Psoas muscle (tissue), 8 donors: ENCODE results near the gene FTSJ3. TPM values are rescaled to one million over a fixed set of nuclear protein-coding genes. Genes with fewer than 3 reads are reported as not detected.

Experiments used
- ATAC-seq, 4 donors: fragments of 200-7000 bp; cut with Tn5 transposase; one replicate each; pipeline ENCODE4 v1.9.1; 2020; ENCODE audit warnings: moderate library complexity in 3 of 4, mild to moderate bottlenecking in 2 of 4
- DNase-seq, 2 donors: peaks; one replicate each; pipeline ENCODE4 v3.0.0-alpha.2; 2020
- H3K27ac ChIP-seq: fragments of 200-600 bp; one replicate; pipeline ENCODE4 v1.8.0; 2022
- H3K27me3 ChIP-seq, 3 donors: fragments of 200-600 bp in 1 of 3; one replicate each; pipeline versions ENCODE4 v1.6.1 to v1.8.0; 2013 to 2022; ENCODE audit warnings: low read length in 2 of 3, mild to moderate bottlenecking in 2 of 3, moderate library complexity in 1 of 3; ENCODE audit not compliant: insufficient read depth in 3 of 3
- H3K36me3 ChIP-seq, 2 donors: fragments of 200-600 bp in 1 of 2; one replicate each; pipeline versions ENCODE4 v1.6.1 to v1.8.0; 2013 to 2022; ENCODE audit warnings: low read depth in 1 of 2, mild to moderate bottlenecking in 1 of 2, moderate library complexity in 1 of 2; ENCODE audit not compliant: insufficient read depth in 1 of 2
- H3K4me1 ChIP-seq: fragments of 200-600 bp; one replicate; pipeline ENCODE4 v1.8.0; 2022
- H3K4me3 ChIP-seq: fragments of 200-600 bp; one replicate; pipeline ENCODE4 v1.8.0; 2022; ENCODE audit warnings: mild to moderate bottlenecking
- H3K9me3 ChIP-seq: fragments of 200-600 bp; one replicate; pipeline ENCODE4 v1.8.0; 2022
- CTCF ChIP-seq: fragments of 200-600 bp; IDR thresholded peaks from one replicate; pipeline ENCODE4 v1.8.0; 2022; ENCODE audit warnings: antibody characterized with exemption
- whole genome bisulfite sequencing, 3 donors: extraction: QIAGEN DNeasy Blood & Tissue Kit; methylation state at CpG; one replicate each; pipeline versions ENCODE4 v1.1.6 to v1.1.7; 2013; 5-methylcytosine and 5-hydroxymethylcytosine counted together
- intact Hi-C, 2 donors: fragments of 100-400 bp; cut with DNase I; formaldehyde crosslinking; loops; one replicate each; pipeline versions ENCODE4 v1.11.0 to v1.14.2; 2022
- polyA plus RNA-seq, 3 donors: library from polyadenylated mRNA; stranded (reverse); fragments of 200-250 nt; gene quantifications; one replicate each; pipeline ENCODE4 v1.2.3, GENCODE V29; 2013
- total RNA-seq, 4 donors: library from RNA; stranded (reverse); fragmentation: NEBNext Ultra II Directional in 2 of 4; extraction: Animal tissue kit (Norgen Biotek cat#: 25700) in 2 of 4; gene quantifications; one replicate each; pipeline versions ENCODE4 v1.2.1 to v1.2.4, GENCODE V29; 2021 to 2023
- donor health status: healthy with polysubstance abuse.
- donor health status: DM: no; HTN: no; CAD: no; lungs with moderate emphysema.
- donor health status: Bipolar disorder and iron deficiency.
- donor health status: healthy.
- donor health status: DM: yes; HTN: yes; CAD: no.
- donor health status: DM: no; HTN: no; CAD: no.
- donor health status: DM: no; HTN: no; CAD: no.
- donor health status: DM: yes; HTN: yes; CAD: no.

FTSJ3 gene
- total and polyA plus RNA-seq, 7 donors: 14.4 to 41.9 (median 25.1) TPM

GRCh38 chr17:63817736-63818385 is 9.6 kb downstream of the FTSJ3 start:
- no peak overlapping the region for H3K4me3 ChIP-seq
- no peaks in the 10 kb centered on the region for H3K27me3 ChIP-seq
- ATAC-seq (no peak), DNase-seq (no peak)
- WGBS, 3 donors: 89 to 94% (median 91%) methylated on average over 27 of the region's 27 CpGs
- H3K4me1 ChIP-seq: peaks cover 5% of the 10 kb centered on the region
- H3K27ac ChIP-seq: no peak overlapping the region
- H3K9me3 ChIP-seq: no peaks in the 10 kb centered on the region
- peaks cover 23 to 100% of the 10 kb centered on the region in 2 donors for H3K36me3 ChIP-seq
- no peak for TF ChIP-seq CTCF
- intact Hi-C loops: loop anchor here (5.0 to 10.0 kb wide), 3 partner anchors 56 to 71 kb away; no protein-coding TSS in a partner anchor

GRCh38 chr17:63816669-63817068 is 10.8 kb downstream of the FTSJ3 start:
- Histone ChIP-seq H3K36me3 (peaks cover 29 to 100% of the 10 kb centered on the region in 2 donors), H3K4me1 (no peaks in the 10 kb centered on the region), H3K27me3 (no peaks in the 10 kb centered on the region), H3K9me3 (no peaks in the 10 kb centered on the region), H3K4me3 (no peak overlapping the region), H3K27ac (no peak overlapping the region)
- ATAC-seq (no peak), DNase-seq (no peak)
- WGBS, 3 donors: 90 to 93% (median 92%) methylated on average over 4 of the region's 4 CpGs
- intact Hi-C loops: loop anchor here (5.0 to 10.0 kb wide), 3 partner anchors 54 to 69 kb away; no protein-coding TSS in a partner anchor
- TF ChIP-seq CTCF: no peak

- ATAC-seq (no peak), DNase-seq (no peak)
- H3K4me3 ChIP-seq: no peak overlapping the region
- H3K4me1 ChIP-seq: no peaks in the 10 kb centered on the region
- peaks cover 30 to 100% of the 10 kb centered on the region in 2 donors for H3K36me3 ChIP-seq
- no peaks in the 10 kb centered on the region for H3K27me3 ChIP-seq
- 75 to 86% (median 85%) methylated on average over 2 of the region's 2 CpGs for WGBS, 3 donors
- intact Hi-C loops: loop anchor here (5.0 to 10.0 kb wide), 3 partner anchors 54 to 69 kb away; no protein-coding TSS in a partner anchor
- no peak for TF ChIP-seq CTCF
- H3K27ac ChIP-seq: no peak overlapping the region
- no peaks in the 10 kb centered on the region for H3K9me3 ChIP-seq
These were observed 11.3 kb downstream of the FTSJ3 start for GRCh38 chr17:63816123-63816522.

GRCh38 chr17:63809970-63810369 is 17.5 kb downstream of the FTSJ3 start:
- H3K36me3 ChIP-seq: peaks cover 27 to 100% of the 10 kb centered on the region in 2 donors
- intact Hi-C loops: loop anchor here in 1 of 2 donors (10.0 kb wide), 1 partner anchor 55 kb away; no protein-coding TSS in a partner anchor
- H3K4me1 ChIP-seq: no peaks in the 10 kb centered on the region
- H3K4me3 ChIP-seq: no peak overlapping the region
- ATAC-seq (no peak), DNase-seq (no peak)
- 93 to 96% (median 96%) methylated on average over 9 of the region's 9 CpGs for WGBS, 3 donors
- TF ChIP-seq CTCF: no peak
- H3K27ac ChIP-seq: no peak overlapping the region
- no peaks in the 10 kb centered on the region for H3K9me3 ChIP-seq
- H3K27me3 ChIP-seq: no peaks in the 10 kb centered on the region
